Ovary (tissue), 9 donors: Measurements from ENCODE around the gene ADAMTS12. TPM values are rescaled to one million over a fixed set of nuclear protein-coding genes. Genes with fewer than 3 reads are reported as not detected.

Source experiments
- DNase-seq, 5 donors: peaks; one replicate each; pipeline ENCODE4 v3.0.0-alpha.2; 2019 to 2020
- H3K27ac ChIP-seq, 2 donors: fragments of 200-600 bp; one replicate each; pipeline versions ENCODE4 v1.5.1 to v1.8.0; 2019 to 2022
- H3K27me3 ChIP-seq: fragments of 200-600 bp; one replicate; pipeline ENCODE4 v1.8.0; 2022
- H3K36me3 ChIP-seq: fragments of 200-600 bp; sonication (generic); one replicate; pipeline ENCODE4 v1.5.1; 2019
- H3K4me1 ChIP-seq: one replicate; pipeline ENCODE4 v1.8.1; 2013; ENCODE audit warnings: mild to moderate bottlenecking, moderate library complexity; ENCODE audit not compliant: insufficient read depth
- H3K4me3 ChIP-seq: fragments of 200-600 bp; sonication (generic); one replicate; pipeline ENCODE4 v1.5.1; 2017
- H3K9me3 ChIP-seq, 2 donors: fragments of 200-600 bp in 1 of 2; sonication (generic) in 1 of 2; one replicate each; pipeline versions ENCODE4 v1.5.1 to v1.8.1; 2013 to 2019; ENCODE audit warnings: mild to moderate bottlenecking in 1 of 2, moderate library complexity in 1 of 2
- CTCF ChIP-seq, 3 donors: fragments of 450-650 bp in 2 of 3; fragments of 200-600 bp in 1 of 3; IDR thresholded peaks; one replicate each; pipeline versions ENCODE4 v1.5.1 to v1.8.0; 2016 to 2022; ENCODE audit warnings: antibody characterized with exemption in 3 of 3, mild to moderate bottlenecking in 1 of 3
- EP300 ChIP-seq: sonication (generic); formaldehyde crosslinking; IDR thresholded peaks from one replicate; pipeline ENCODE4 v1.6.1; 2017; ENCODE audit warnings: antibody characterized with exemption
- POLR2A ChIP-seq: fragments of 450-650 bp; IDR thresholded peaks from one replicate; pipeline ENCODE4 v1.6.1; 2017; ENCODE audit warnings: antibody characterized with exemption, mild to moderate bottlenecking, moderate library complexity
- WGBS, 3 donors: extraction: QIAGEN DNeasy Blood & Tissue Kit in 1 of 3; methylation state at CpG; one replicate each; pipeline versions ENCODE4 v1.1.5 to v1.1.7; 2013 to 2017; 5-methylcytosine and 5-hydroxymethylcytosine counted together
- intact Hi-C, 4 donors: fragments of 100-400 bp; cut with DNase I; formaldehyde crosslinking; loops; one replicate each; pipeline versions ENCODE4 v1.11.0 to v1.15.1; 2022 to 2023
- polyA plus RNA-seq, 2 donors: library from polyadenylated mRNA; stranded (reverse); fragments of 200-250 nt in 1 of 2; fragments of 350-450 nt in 1 of 2; fragmentation: Illumina TruSeq in 1 of 2; extraction: RNeasy Lipid Tissue Mini Kit (QIAGEN cat#74804) in 1 of 2; gene quantifications; one replicate each; pipeline ENCODE4 v1.2.3, GENCODE V29; 2013 to 2014
- total RNA-seq, 7 donors: library from RNA; depleted of rRNA in 2 of 7; stranded (reverse); fragments of >200 nt in 2 of 7; fragmentation: NEBNext Ultra II Directional in 3 of 7; extraction: Animal tissue kit (Norgen Biotek cat#: 25700) in 3 of 7; gene quantifications; one replicate each; pipeline versions ENCODE4 v1.1.0 to v1.2.4, GENCODE V29; 2016 to 2023
- donor health status: DM: no; HTN: no; CAD: no; lungs with moderate emphysema.
- donor health status: DM: no; HTN: no; CAD: no.
- donor health status: Bipolar disorder and iron deficiency.
- donor health status: DM: yes; HTN: yes; CAD: no.
- donor health status: DM: no; HTN: no; CAD: no.
- donor health status: DM: yes; HTN: yes; CAD: no.

The ADAMTS12 gene
- total and polyA plus RNA-seq, 9 donors, result 2.9 to 9.8 (median 5.5) TPM

GRCh38 chr5:33936381-33937016 lies 44.7 kb upstream of the ADAMTS12 start, which contains the start of gene RXFP3:
TSS of gene RXFP3 (plus strand) at chr5:33936386. CDS start at chr5:33936741, 355 bp downstream.
- no peaks in the 10 kb centered on the region for H3K9me3 ChIP-seq
- no peak for DNase-seq
- H3K27ac ChIP-seq, result no peak within 1 kb of the TSS
- WGBS, 3 donors, result 3 to 6% (median 6%) methylated on average over 43 to 45 of the region's 45 CpGs
- no peak for TF ChIP-seq CTCF (IDR thresholded peaks at IDR 0.05)
- TF ChIP-seq EP300, result no peak
- no peak for TF ChIP-seq POLR2A
- intact Hi-C loops, result loop anchor here in 1 of 4 donors (10.0 kb wide), 1 partner anchor 502 kb away; no protein-coding TSS in a partner anchor
- no peak within 1 kb of the TSS for H3K4me3 ChIP-seq
- H3K36me3 ChIP-seq, result no peaks in the 10 kb centered on the region
- peaks cover 9% of the 10 kb centered on the region for H3K4me1 ChIP-seq
- no peaks in the 10 kb centered on the region for H3K27me3 ChIP-seq

GRCh38 chr5:33936004-33936380 lies 44.2 kb upstream of the ADAMTS12 start:
- H3K27ac ChIP-seq, result no peak overlapping the region
- no peak overlapping the region for H3K4me3 ChIP-seq
- 0 to 1% (median 0%) methylated on average over 30 of the region's 30 CpGs for WGBS, 3 donors
- H3K27me3 ChIP-seq, result no peaks in the 10 kb centered on the region
- H3K9me3 ChIP-seq, result no peaks in the 10 kb centered on the region
- no peaks in the 10 kb centered on the region for H3K36me3 ChIP-seq
- DNase-seq, result peak; percentile 15 to 74 (median 48)
- peaks cover 9% of the 10 kb centered on the region for H3K4me1 ChIP-seq
- TF ChIP-seq CTCF (IDR thresholded peaks at IDR 0.05) (peak in 1 of 3 donors; percentile 30), POLR2A (no peak), EP300 (no peak)
- intact Hi-C loops, result loop anchor here in 1 of 4 donors (10.0 kb wide), 1 partner anchor 501 kb away; no protein-coding TSS in a partner anchor

GRCh38 chr5:33934176-33934575 lies 42.4 kb upstream of the ADAMTS12 start:
- Histone ChIP-seq H3K27me3 (no peaks in the 10 kb centered on the region), H3K36me3 (no peaks in the 10 kb centered on the region), H3K4me1 (peaks cover 9% of the 10 kb centered on the region), H3K27ac (no peak overlapping the region), H3K9me3 (no peaks in the 10 kb centered on the region), H3K4me3 (no peak overlapping the region)
- intact Hi-C loops, result loop anchor here in 1 of 4 donors (10.0 kb wide), 1 partner anchor 499 kb away; no protein-coding TSS in a partner anchor
- no peak for DNase-seq
- TF ChIP-seq EP300 (no peak), POLR2A (no peak), CTCF (IDR thresholded peaks at IDR 0.05) (no peak)
- WGBS, 3 donors, result 67 to 82% (median 80%) methylated on average over 1 of the region's 1 CpG

GRCh38 chr5:33933723-33934169 lies 42.0 kb upstream of the ADAMTS12 start:
- no peak for DNase-seq
- H3K4me1 ChIP-seq, result peaks cover 9% of the 10 kb centered on the region
- H3K4me3 ChIP-seq, result no peak overlapping the region
- no peaks in the 10 kb centered on the region for H3K27me3 ChIP-seq
- 79 to 92% (median 91%) methylated on average over 3 of the region's 3 CpGs for WGBS, 3 donors
- no peaks in the 10 kb centered on the region for H3K9me3 ChIP-seq
- intact Hi-C loops, result loop anchor here in 1 of 4 donors (10.0 kb wide), 1 partner anchor 499 kb away; no protein-coding TSS in a partner anchor
- no peak overlapping the region for H3K27ac ChIP-seq
- TF ChIP-seq CTCF (IDR thresholded peaks at IDR 0.05) (no peak), EP300 (no peak), POLR2A (no peak)
- H3K36me3 ChIP-seq, result no peaks in the 10 kb centered on the region
